Measurements from ENCODE around the gene EIF1.

Gene EIF1

DNA sequence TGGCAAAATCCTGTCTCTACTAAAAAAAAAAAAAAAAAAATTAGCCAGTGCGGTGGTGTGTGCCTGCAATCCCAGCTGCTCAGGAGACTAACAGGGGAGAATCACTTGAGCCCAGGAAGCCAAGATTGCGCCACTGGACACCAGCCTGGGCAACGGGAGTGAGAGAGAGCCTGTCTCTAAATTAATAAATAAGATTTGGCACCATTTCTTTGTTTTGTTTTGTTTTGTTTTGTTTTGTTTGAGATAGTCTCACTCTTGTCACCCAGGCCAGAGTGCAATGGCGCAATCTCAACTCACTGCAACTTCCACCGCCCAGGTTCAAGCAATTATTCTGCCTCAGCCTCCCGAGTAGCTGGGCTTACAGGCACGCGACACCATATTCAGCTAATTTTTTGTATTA, 14.0 kb downstream of the EIF1 start:
- no peak overlapping the region for H3K4me3 ChIP-seq (ENCODE audit: low read length in 2 of 2)
- H3K27ac ChIP-seq (ENCODE audit: low read depth in 2 of 2, low read length in 2 of 2), result no peak overlapping the region
- H3K27me3 ChIP-seq (ENCODE audit: control insufficient read depth in 2 of 2, insufficient read depth in 2 of 2, low read length in 2 of 2), result no peaks in the 10 kb centered on the region
- no peaks in the 10 kb centered on the region for H3K4me1 ChIP-seq (ENCODE audit: control insufficient read depth in 2 of 2, insufficient read depth in 2 of 2, low read length in 2 of 2)
- H3K9ac ChIP-seq (ENCODE audit: low read depth in 1 of 2, low read length in 2 of 2), result no peak overlapping the region
- H3K9me3 ChIP-seq (ENCODE audit: control insufficient read depth in 2 of 2, low read length in 2 of 2), result no peaks in the 10 kb centered on the region
- H3K36me3 ChIP-seq (ENCODE audit: control insufficient read depth in 2 of 2, insufficient read depth in 2 of 2, low read length in 2 of 2), result no peaks in the 10 kb centered on the region

DNA sequence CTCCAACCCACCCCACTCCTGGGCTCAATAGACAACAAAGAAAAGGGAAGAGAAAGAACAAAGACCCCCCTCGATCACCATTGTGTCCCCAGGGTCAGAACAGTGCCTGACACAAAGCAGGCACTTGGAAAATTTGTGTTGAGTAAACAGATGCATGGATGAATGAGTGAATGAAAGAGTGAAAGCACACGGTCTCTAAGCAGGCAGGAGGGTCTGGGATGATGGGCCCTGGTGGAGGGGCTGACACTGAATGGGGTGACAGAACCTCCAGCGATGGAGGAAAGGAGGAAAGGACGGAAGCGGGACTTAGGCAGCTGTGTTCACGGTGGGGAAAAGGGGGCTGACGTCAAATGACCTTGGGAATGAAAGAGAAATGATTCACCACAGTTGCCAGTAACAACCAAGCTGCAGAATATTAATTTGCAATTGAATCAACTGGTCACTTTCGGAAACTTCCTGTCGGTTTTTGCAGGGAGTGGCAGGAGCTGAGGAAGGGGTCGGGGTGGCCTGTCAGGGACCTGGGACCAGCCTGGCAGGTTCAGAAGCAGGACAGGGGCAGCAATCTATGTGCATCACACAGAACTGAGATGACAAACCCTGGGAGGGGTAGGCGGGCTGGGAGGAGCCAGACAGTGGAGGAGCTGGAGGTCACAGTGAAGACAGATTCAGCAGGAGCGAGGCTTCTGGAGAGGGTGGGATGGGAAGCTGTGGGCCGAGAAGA, 16.7 kb downstream of the EIF1 start:
- Histone ChIP-seq H3K27me3 (ENCODE audit: control insufficient read depth in 2 of 2, insufficient read depth in 2 of 2, low read length in 2 of 2) (no peaks in the 10 kb centered on the region), H3K36me3 (ENCODE audit: control insufficient read depth in 2 of 2, insufficient read depth in 2 of 2, low read length in 2 of 2) (no peaks in the 10 kb centered on the region)

DNA sequence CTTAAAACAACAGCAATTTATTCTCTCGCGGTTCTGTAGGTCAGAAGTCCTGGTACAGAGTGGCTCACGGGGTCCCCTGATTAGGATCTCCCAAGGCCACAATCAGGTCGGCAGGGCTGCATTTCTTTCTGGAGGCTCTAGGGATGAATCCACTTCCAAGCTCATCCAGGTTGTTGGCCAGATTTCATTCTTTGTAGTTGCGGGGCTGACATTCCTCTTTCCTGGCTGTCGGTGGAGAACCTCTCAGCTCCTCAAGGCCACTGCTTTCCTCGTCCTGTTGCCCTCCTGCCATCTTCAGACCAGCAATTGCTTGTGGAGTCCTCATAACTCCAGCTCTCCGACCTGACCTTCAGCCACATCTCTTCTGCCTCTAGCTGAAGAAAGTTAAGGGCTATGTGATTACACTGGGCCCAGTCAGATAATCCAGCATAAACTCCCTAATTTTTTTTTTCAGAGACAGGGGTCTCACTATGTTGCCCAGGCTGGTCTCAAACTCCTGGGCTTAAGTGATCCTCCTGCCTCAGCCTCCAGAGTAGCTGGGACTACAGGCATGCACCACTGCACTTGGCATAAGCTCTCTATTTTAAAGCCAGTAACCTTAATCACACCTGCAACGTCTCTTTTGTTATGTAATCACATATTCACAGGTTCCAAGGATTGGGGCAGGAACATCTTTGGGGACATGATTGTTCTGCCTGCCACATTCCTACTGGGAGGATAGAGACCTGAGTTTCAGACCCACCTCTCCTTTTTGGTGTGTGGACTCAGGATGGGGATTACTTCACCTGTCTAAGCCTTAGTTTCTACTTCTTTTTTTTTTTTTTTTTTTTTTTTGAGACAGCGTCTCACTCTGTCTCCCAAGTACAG, 19.4 kb downstream of the EIF1 start:
- Histone ChIP-seq H3K9ac (ENCODE audit: low read depth in 1 of 2, low read length in 2 of 2) (no peak overlapping the region), H3K9me3 (ENCODE audit: control insufficient read depth in 2 of 2, low read length in 2 of 2) (no peaks in the 10 kb centered on the region), H3K27ac (ENCODE audit: low read depth in 2 of 2, low read length in 2 of 2) (no peak overlapping the region), H3K4me1 (ENCODE audit: control insufficient read depth in 2 of 2, insufficient read depth in 2 of 2, low read length in 2 of 2) (no peaks in the 10 kb centered on the region), H3K36me3 (ENCODE audit: control insufficient read depth in 2 of 2, insufficient read depth in 2 of 2, low read length in 2 of 2) (no peaks in the 10 kb centered on the region), H3K4me3 (ENCODE audit: low read length in 2 of 2) (no peak overlapping the region), H3K27me3 (ENCODE audit: control insufficient read depth in 2 of 2, insufficient read depth in 2 of 2, low read length in 2 of 2) (peaks cover 0 to 2% of the 10 kb centered on the region in 2 donors)

More for the DNA sequence above, 16.7 kb downstream of the EIF1 start:
- Histone ChIP-seq H3K4me3 (ENCODE audit: low read length in 2 of 2) (no peak overlapping the region), H3K4me1 (ENCODE audit: control insufficient read depth in 2 of 2, insufficient read depth in 2 of 2, low read length in 2 of 2) (no peaks in the 10 kb centered on the region), H3K9me3 (ENCODE audit: control insufficient read depth in 2 of 2, low read length in 2 of 2) (no peaks in the 10 kb centered on the region), H3K9ac (ENCODE audit: low read depth in 1 of 2, low read length in 2 of 2) (no peak overlapping the region), H3K27ac (ENCODE audit: low read depth in 2 of 2, low read length in 2 of 2) (no peak overlapping the region)

GRCh38 chr17:41710472-41711090, 21.9 kb downstream of the EIF1 start:
- Histone ChIP-seq H3K4me3 (ENCODE audit: low read length in 2 of 2) (no peak overlapping the region), H3K9ac (ENCODE audit: low read depth in 1 of 2, low read length in 2 of 2) (no peak overlapping the region), H3K36me3 (ENCODE audit: control insufficient read depth in 2 of 2, insufficient read depth in 2 of 2, low read length in 2 of 2) (no peaks in the 10 kb centered on the region), H3K27ac (ENCODE audit: low read depth in 2 of 2, low read length in 2 of 2) (no peak overlapping the region), H3K9me3 (ENCODE audit: control insufficient read depth in 2 of 2, low read length in 2 of 2) (no peaks in the 10 kb centered on the region), H3K27me3 (ENCODE audit: control insufficient read depth in 2 of 2, insufficient read depth in 2 of 2, low read length in 2 of 2) (peaks cover 0 to 2% of the 10 kb centered on the region in 2 donors), H3K4me1 (ENCODE audit: control insufficient read depth in 2 of 2, insufficient read depth in 2 of 2, low read length in 2 of 2) (no peaks in the 10 kb centered on the region)

- no peaks in the 10 kb centered on the region for H3K9me3 ChIP-seq (ENCODE audit: control insufficient read depth in 2 of 2, low read length in 2 of 2)
- H3K36me3 ChIP-seq (ENCODE audit: control insufficient read depth in 2 of 2, insufficient read depth in 2 of 2, low read length in 2 of 2), result no peaks in the 10 kb centered on the region
- H3K4me1 ChIP-seq (ENCODE audit: control insufficient read depth in 2 of 2, insufficient read depth in 2 of 2, low read length in 2 of 2), result no peaks in the 10 kb centered on the region
- no peak within 1 kb of the TSS for H3K9ac ChIP-seq (ENCODE audit: low read depth in 1 of 2, low read length in 2 of 2)
- no peak within 1 kb of the TSS for H3K27ac ChIP-seq (ENCODE audit: low read depth in 2 of 2, low read length in 2 of 2)
- H3K4me3 ChIP-seq (ENCODE audit: low read length in 2 of 2), result no peak within 1 kb of the TSS
- peaks cover 0 to 3% of the 10 kb centered on the region in 2 donors for H3K27me3 ChIP-seq (ENCODE audit: control insufficient read depth in 2 of 2, insufficient read depth in 2 of 2, low read length in 2 of 2)
These were observed 23.1 kb downstream of the EIF1 start, which contains the start of gene GAST for GRCh38 chr17:41711669-41712400. TSS of gene GAST (plus strand) at chr17:41712331. CDS start at chr17:41715437, 3,106 bp downstream.

DNA sequence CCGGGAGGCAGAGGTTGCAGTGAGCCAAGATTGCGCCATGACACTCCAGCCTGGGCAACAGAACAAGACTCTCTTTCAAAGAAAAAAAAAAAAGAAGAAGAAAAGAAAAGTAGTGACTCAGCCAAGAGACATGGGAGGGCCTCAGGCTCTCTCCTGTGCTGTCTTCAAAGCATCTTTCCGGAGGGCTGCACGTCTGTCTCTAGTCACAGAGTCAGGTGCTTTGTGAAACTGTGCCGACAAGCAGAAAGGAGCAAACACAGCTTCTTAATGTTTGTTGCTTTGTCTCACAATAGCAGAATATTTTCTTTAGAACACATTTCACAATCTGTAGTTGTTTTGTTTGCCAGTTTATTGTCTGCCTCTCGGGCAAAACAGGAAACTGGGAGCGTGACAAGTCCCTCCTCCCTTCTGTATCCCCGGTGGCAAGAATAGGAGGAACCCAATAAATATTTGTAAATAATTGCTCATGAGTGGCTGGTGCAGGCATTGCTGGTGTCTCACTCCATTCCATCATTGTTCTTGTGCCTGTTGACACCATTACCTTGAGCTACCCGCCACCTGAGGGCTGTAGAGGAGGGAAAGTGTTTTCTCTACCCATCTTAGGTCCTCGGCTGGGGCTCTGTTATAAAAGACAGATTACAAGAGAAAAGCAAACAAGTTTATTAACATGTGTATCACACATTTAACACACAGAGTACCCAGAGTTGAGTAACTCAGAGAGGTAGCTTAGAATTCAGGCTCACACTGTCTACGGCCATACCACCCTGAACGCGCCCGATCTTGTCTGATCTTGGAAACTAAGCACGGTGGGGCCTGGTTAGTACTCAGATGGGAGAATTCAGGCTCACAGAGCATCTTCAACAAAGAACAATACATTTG, 29.0 kb downstream of the EIF1 start:
- Histone ChIP-seq H3K9ac (ENCODE audit: low read depth in 1 of 2, low read length in 2 of 2) (no peak overlapping the region), H3K27me3 (ENCODE audit: control insufficient read depth in 2 of 2, insufficient read depth in 2 of 2, low read length in 2 of 2) (peaks cover 3 to 5% of the 10 kb centered on the region in 2 donors), H3K9me3 (ENCODE audit: control insufficient read depth in 2 of 2, low read length in 2 of 2) (no peaks in the 10 kb centered on the region), H3K36me3 (ENCODE audit: control insufficient read depth in 2 of 2, insufficient read depth in 2 of 2, low read length in 2 of 2) (no peaks in the 10 kb centered on the region), H3K27ac (ENCODE audit: low read depth in 2 of 2, low read length in 2 of 2) (no peak overlapping the region), H3K4me3 (ENCODE audit: low read length in 2 of 2) (no peak overlapping the region), H3K4me1 (ENCODE audit: control insufficient read depth in 2 of 2, insufficient read depth in 2 of 2, low read length in 2 of 2) (no peaks in the 10 kb centered on the region)

DNA sequence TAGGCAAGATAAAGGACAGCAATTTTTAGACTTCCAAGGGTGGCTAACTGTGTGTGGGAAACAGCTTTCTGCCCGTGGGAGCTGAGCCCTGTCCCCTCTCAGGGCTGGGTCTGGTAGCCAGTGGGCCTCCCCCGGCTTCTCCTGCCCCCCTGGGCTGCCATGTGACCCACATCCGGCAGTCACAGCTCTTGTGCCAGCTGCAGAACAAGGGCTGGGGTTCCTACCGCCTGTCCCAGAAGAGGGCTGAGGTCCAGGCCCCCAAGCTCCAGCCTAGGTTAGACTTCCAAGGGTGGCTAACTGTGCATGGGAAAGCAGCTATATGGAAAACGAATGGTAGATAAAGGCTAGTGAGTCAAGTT, 29.6 kb downstream of the EIF1 start:
- no peaks in the 10 kb centered on the region for H3K9me3 ChIP-seq (ENCODE audit: control insufficient read depth in 2 of 2, low read length in 2 of 2)
- H3K36me3 ChIP-seq (ENCODE audit: control insufficient read depth in 2 of 2, insufficient read depth in 2 of 2, low read length in 2 of 2), result no peaks in the 10 kb centered on the region
- no peaks in the 10 kb centered on the region for H3K4me1 ChIP-seq (ENCODE audit: control insufficient read depth in 2 of 2, insufficient read depth in 2 of 2, low read length in 2 of 2)
- peaks cover 3 to 5% of the 10 kb centered on the region in 2 donors for H3K27me3 ChIP-seq (ENCODE audit: control insufficient read depth in 2 of 2, insufficient read depth in 2 of 2, low read length in 2 of 2)
- H3K9ac ChIP-seq (ENCODE audit: low read depth in 1 of 2, low read length in 2 of 2), result no peak overlapping the region
- no peak overlapping the region for H3K4me3 ChIP-seq (ENCODE audit: low read length in 2 of 2)
- no peak overlapping the region for H3K27ac ChIP-seq (ENCODE audit: low read depth in 2 of 2, low read length in 2 of 2)

DNA sequence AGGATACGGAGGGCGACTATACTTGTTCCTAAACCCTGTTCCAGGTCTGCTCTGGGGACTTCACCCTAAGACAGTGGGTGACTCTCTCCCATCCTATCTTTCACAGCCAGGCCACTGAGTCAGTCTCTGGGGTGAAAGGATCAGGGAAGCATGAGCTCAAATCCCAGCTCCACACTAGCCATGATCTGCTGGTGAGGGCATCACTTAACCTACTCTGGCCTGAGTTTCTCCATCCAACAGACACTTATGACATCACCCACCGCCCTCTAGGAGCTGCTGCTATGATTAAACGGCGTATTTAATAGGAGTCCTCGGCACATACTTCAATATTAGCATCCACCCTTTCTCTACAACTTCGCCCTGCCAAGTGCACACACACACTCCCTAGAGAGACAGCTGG, 33.5 kb downstream of the EIF1 start:
- H3K9me3 ChIP-seq (ENCODE audit: control insufficient read depth in 2 of 2, low read length in 2 of 2), result no peaks in the 10 kb centered on the region
- H3K27me3 ChIP-seq (ENCODE audit: control insufficient read depth in 2 of 2, insufficient read depth in 2 of 2, low read length in 2 of 2), result peaks cover 3% of the 10 kb centered on the region in 2 donors
- H3K27ac ChIP-seq (ENCODE audit: low read depth in 2 of 2, low read length in 2 of 2), result no peak overlapping the region
- H3K9ac ChIP-seq (ENCODE audit: low read depth in 1 of 2, low read length in 2 of 2), result no peak overlapping the region
- H3K36me3 ChIP-seq (ENCODE audit: control insufficient read depth in 2 of 2, insufficient read depth in 2 of 2, low read length in 2 of 2), result no peaks in the 10 kb centered on the region
- no peak overlapping the region for H3K4me3 ChIP-seq (ENCODE audit: low read length in 2 of 2)
- H3K4me1 ChIP-seq (ENCODE audit: control insufficient read depth in 2 of 2, insufficient read depth in 2 of 2, low read length in 2 of 2), result no peaks in the 10 kb centered on the region

DNA sequence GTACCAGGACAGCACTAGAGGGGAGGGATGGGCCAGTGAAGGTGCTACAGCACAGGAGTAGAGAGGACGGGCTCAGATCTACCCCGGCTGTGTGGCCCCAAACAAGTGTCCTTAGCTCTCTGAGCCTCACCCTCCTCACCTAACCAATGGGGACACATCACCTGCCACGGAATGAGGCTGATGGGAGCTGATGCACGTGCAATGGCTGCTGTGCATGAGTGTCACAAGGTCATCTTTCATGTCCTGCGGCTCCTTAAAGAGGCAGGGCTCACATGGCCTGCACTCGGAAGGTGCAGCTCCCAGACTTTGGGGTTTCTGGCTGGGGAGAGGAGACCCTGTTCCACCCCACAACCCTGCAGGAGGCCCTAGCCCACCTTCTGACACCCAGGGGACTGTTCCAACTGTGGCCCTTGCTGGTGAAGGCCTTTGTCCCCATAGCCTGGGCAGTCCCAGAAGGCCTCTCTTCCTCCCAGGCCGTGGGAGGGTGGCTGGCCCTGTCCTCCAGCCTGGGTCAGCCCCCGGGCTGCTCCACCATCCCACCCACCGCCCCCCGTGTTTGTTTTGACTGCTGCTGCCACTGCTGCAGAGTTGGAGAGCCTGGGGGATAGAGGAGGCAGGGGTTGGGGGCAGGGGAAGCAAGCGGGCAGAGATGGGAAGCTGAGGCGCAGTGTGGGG, 35.3 kb downstream of the EIF1 start:
- Histone ChIP-seq H3K4me1 (ENCODE audit: control insufficient read depth in 2 of 2, insufficient read depth in 2 of 2, low read length in 2 of 2) (no peaks in the 10 kb centered on the region), H3K36me3 (ENCODE audit: control insufficient read depth in 2 of 2, insufficient read depth in 2 of 2, low read length in 2 of 2) (no peaks in the 10 kb centered on the region), H3K4me3 (ENCODE audit: low read length in 2 of 2) (no peak overlapping the region), H3K9me3 (ENCODE audit: control insufficient read depth in 2 of 2, low read length in 2 of 2) (no peaks in the 10 kb centered on the region), H3K9ac (ENCODE audit: low read depth in 1 of 2, low read length in 2 of 2) (no peak overlapping the region), H3K27ac (ENCODE audit: low read depth in 2 of 2, low read length in 2 of 2) (no peak overlapping the region), H3K27me3 (ENCODE audit: control insufficient read depth in 2 of 2, insufficient read depth in 2 of 2, low read length in 2 of 2) (no peaks in the 10 kb centered on the region)
